DND-41 (cell line): ENCODE results near the gene SULT2B1.

Experiments
- ATAC-seq: fragments of 200-7000 bp; cut with Tn5 transposase; 3 replicates; pipeline ENCODE4 v1.9.1; 2021; ENCODE audit warnings: low read depth; ENCODE audit not compliant: insufficient read depth
- DNase-seq: peaks from one replicate; pipeline ENCODE4 v3.0.0-alpha.2; 2020
- H2AFZ ChIP-seq: 2 replicates; pipeline ENCODE4 v1.6.0; 2012; ENCODE audit warnings: low read depth, low read length
- H3K27ac ChIP-seq: 2 replicates; pipeline ENCODE4 v1.5.1; 2012; ENCODE audit warnings: low read length, inconsistent platforms
- H3K27me3 ChIP-seq: fragments of 200-600 bp; sonication (generic); 2 replicates; pipeline ENCODE4 v1.6.0; 2012; ENCODE audit warnings: low read length, mild to moderate bottlenecking, inconsistent platforms; ENCODE audit not compliant: insufficient read depth, poor library complexity
- H3K36me3 ChIP-seq: 2 replicates; pipeline ENCODE4 v1.5.1; 2012; ENCODE audit warnings: low read length, inconsistent platforms; ENCODE audit not compliant: insufficient read depth
- H3K4me1 ChIP-seq: 2 replicates; pipeline ENCODE4 v1.5.1; 2012; ENCODE audit warnings: mild to moderate bottlenecking, low read length; ENCODE audit not compliant: insufficient read depth
- H3K4me2 ChIP-seq: 2 replicates; pipeline ENCODE4 v1.6.0; 2012; ENCODE audit warnings: mild to moderate bottlenecking, moderate library complexity, low read length, inconsistent platforms; ENCODE audit not compliant: insufficient read depth
- H3K4me3 ChIP-seq, 2 experiments: fragments of 200-600 bp in 1 of 2; shearing (Covaris generic) in 1 of 2; 2 replicates each; pipeline ENCODE4 v1.5.1; 2012 to 2016; ENCODE audit warnings: inconsistent platforms in 2 of 2, low read length in 2 of 2, mild to moderate bottlenecking in 2 of 2, low read depth in 1 of 2, moderate library complexity in 1 of 2
- H3K79me2 ChIP-seq: 2 replicates; pipeline ENCODE4 v1.6.0; 2012; ENCODE audit warnings: low read length, inconsistent platforms; ENCODE audit not compliant: insufficient read depth
- H3K9ac ChIP-seq: 2 replicates; pipeline ENCODE4 v1.6.0; 2012; ENCODE audit warnings: low read depth, mild to moderate bottlenecking, inconsistent platforms, low read length, moderate library complexity
- H3K9me3 ChIP-seq: 2 replicates; pipeline ENCODE4 v1.5.1; 2012; ENCODE audit warnings: low read length, moderate library complexity, mild to moderate bottlenecking, inconsistent platforms; ENCODE audit not compliant: insufficient read depth, severe bottlenecking
- H4K20me1 ChIP-seq: 2 replicates; pipeline ENCODE4 v1.6.0; 2012; ENCODE audit warnings: low read length; ENCODE audit not compliant: insufficient read depth
- EZH2 ChIP-seq: IDR thresholded peaks from 3 replicates; pipeline ENCODE4 v1.6.1; 2012; ENCODE audit warnings: borderline replicate concordance, low read depth, mild to moderate bottlenecking, moderate library complexity, low read length, inconsistent platforms; ENCODE audit not compliant: severe bottlenecking
- TF ChIP-seq, protein P1 (sequence below): IDR thresholded peaks from 2 replicates; pipeline ENCODE4 v1.5.1; 2012; ENCODE audit warnings: borderline replicate concordance, low read length, moderate library complexity, mild to moderate bottlenecking; ENCODE audit not compliant: poor library complexity, severe bottlenecking; ENCODE audit errors: extremely low read depth

Gene SULT2B1

GRCh38 chr19:48530066-48530720, 21.8 kb upstream of the SULT2B1 start:
- no peak for ATAC-seq
- Histone ChIP-seq H3K36me3 (no peaks in the 10 kb centered on the region), H3K4me1 (no peaks in the 10 kb centered on the region), H3K9me3 (no peaks in the 10 kb centered on the region), H3K27me3 (no peaks in the 10 kb centered on the region), H3K4me3 (no peak overlapping the region), H3K4me2 (no peak overlapping the region), H4K20me1 (no peaks in the 10 kb centered on the region), H3K27ac (no peak overlapping the region), H2AFZ (no peak overlapping the region), H3K9ac (no peak overlapping the region), H3K79me2 (no peaks in the 10 kb centered on the region)
- TF ChIP-seq EZH2: no peak
- TF ChIP-seq, protein P1, sequence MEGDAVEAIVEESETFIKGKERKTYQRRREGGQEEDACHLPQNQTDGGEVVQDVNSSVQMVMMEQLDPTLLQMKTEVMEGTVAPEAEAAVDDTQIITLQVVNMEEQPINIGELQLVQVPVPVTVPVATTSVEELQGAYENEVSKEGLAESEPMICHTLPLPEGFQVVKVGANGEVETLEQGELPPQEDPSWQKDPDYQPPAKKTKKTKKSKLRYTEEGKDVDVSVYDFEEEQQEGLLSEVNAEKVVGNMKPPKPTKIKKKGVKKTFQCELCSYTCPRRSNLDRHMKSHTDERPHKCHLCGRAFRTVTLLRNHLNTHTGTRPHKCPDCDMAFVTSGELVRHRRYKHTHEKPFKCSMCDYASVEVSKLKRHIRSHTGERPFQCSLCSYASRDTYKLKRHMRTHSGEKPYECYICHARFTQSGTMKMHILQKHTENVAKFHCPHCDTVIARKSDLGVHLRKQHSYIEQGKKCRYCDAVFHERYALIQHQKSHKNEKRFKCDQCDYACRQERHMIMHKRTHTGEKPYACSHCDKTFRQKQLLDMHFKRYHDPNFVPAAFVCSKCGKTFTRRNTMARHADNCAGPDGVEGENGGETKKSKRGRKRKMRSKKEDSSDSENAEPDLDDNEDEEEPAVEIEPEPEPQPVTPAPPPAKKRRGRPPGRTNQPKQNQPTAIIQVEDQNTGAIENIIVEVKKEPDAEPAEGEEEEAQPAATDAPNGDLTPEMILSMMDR: no peak
- no peak for DNase-seq

- H3K4me1 ChIP-seq: no peaks in the 10 kb centered on the region
- no peak overlapping the region for H3K27ac ChIP-seq
- no peaks in the 10 kb centered on the region for H3K27me3 ChIP-seq
- H2AFZ ChIP-seq: no peak overlapping the region
- DNase-seq (no peak), ATAC-seq (no peak)
- no peaks in the 10 kb centered on the region for H4K20me1 ChIP-seq
- H3K9me3 ChIP-seq: no peaks in the 10 kb centered on the region
- TF ChIP-seq, protein P1: no peak
- no peak for TF ChIP-seq EZH2
- no peaks in the 10 kb centered on the region for H3K79me2 ChIP-seq
- H3K4me2 ChIP-seq: no peak overlapping the region
- H3K4me3 ChIP-seq: no peak overlapping the region
- no peaks in the 10 kb centered on the region for H3K36me3 ChIP-seq
- no peak overlapping the region for H3K9ac ChIP-seq
Observed at GRCh38 chr19:48530770-48531169, 21.2 kb upstream of the SULT2B1 start.

DNA sequence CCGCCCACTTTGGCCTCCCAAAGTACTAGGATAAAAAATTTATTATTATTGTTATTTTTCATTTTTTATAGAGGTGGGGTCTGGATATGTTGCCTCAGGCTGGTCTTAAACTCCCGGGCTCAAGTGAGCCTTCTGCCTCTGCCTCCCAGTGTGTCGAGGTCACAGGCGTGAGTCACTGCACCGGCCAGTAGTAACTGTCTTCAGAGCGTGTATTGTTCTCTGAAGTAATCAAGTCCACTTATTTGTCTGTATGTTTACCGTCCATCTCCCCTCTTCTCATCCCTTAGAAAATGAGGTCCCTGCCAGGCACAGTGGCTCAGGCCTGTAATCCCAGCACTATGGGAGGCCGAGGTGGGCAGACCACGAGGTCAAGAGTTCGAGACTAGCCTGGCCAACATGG, 18.2 kb upstream of the SULT2B1 start:
- no peak for ATAC-seq
- Histone ChIP-seq H3K4me2 (no peak overlapping the region), H3K27ac (no peak overlapping the region), H2AFZ (no peak overlapping the region), H3K79me2 (no peaks in the 10 kb centered on the region), H3K4me3 (no peak overlapping the region), H3K27me3 (no peaks in the 10 kb centered on the region), H3K36me3 (no peaks in the 10 kb centered on the region), H3K9ac (no peak overlapping the region), H3K9me3 (no peaks in the 10 kb centered on the region), H4K20me1 (no peaks in the 10 kb centered on the region), H3K4me1 (no peaks in the 10 kb centered on the region)
- no peak for TF ChIP-seq EZH2
- TF ChIP-seq, protein P1: no peak
- DNase-seq: no peak
